CD4-positive, alpha-beta T cell (primary cell): ENCODE results near the gene SNCG. TPM values are rescaled to one million over a fixed set of nuclear protein-coding genes. Genes with fewer than 3 reads are reported as not detected.
A peak's percentile ranks its signal among the peaks of the same experiment; 100 is the strongest.

ENCODE experiments used
- ATAC-seq: fragments of 200-7000 bp; cut with Tn5 transposase; one replicate; pipeline ENCODE4 v1.10.0; 2022; ENCODE audit warnings: mild to moderate bottlenecking; ENCODE audit not compliant: poor library complexity
- CTCF ChIA-PET: fragments of 350-600 bp; sonication (Branson Sonifier 250); formaldehyde crosslinking; loops from one replicate; lab custom pipeline; 2021; ENCODE audit warnings: antibody characterized with exemption, inconsistent platforms; lab: Charles Lee
- POLR2A ChIA-PET: fragments of 350-600 bp; sonication (Branson Sonifier 250); formaldehyde crosslinking; loops from one replicate; lab custom pipeline; 2021; ENCODE audit warnings: antibody characterized with exemption, inconsistent platforms; lab: Charles Lee
- DNase-seq, 14 experiments: peaks; one replicate each; pipeline ENCODE4 v3.0.0-alpha.2; 2013 to 2020; ENCODE audit warnings: mixed read lengths in 2 of 14
- H3K27ac ChIP-seq, 2 donors: one replicate each; pipeline versions ENCODE4 v1.5.1 to v1.7.0; 2013; ENCODE audit warnings: low read length in 2 of 2, low read depth in 1 of 2, mild to moderate bottlenecking in 1 of 2
- H3K27me3 ChIP-seq, 2 experiments: 1 replicate in 1 of 2; 2 replicates in 1 of 2; pipeline versions ENCODE4 v1.6.1 to v1.7.0; 2013; ENCODE audit warnings: low read length in 2 of 2, control low read depth in 1 of 2, mild to moderate bottlenecking in 1 of 2, moderate library complexity in 1 of 2; ENCODE audit not compliant: insufficient read depth in 2 of 2, control insufficient read depth in 1 of 2
- H3K36me3 ChIP-seq: one replicate; pipeline ENCODE4 v1.6.1; 2013; ENCODE audit warnings: low read length, control low read depth; ENCODE audit not compliant: insufficient read depth
- H3K4me1 ChIP-seq: one replicate; pipeline ENCODE4 v1.6.1; 2013; ENCODE audit warnings: low read length, control low read depth; ENCODE audit not compliant: insufficient read depth
- H3K4me3 ChIP-seq: one replicate; pipeline ENCODE4 v1.5.1; 2013; ENCODE audit warnings: mild to moderate bottlenecking, low read length, moderate library complexity
- H3K9me3 ChIP-seq, 2 experiments: 1 replicate in 1 of 2; 2 replicates in 1 of 2; pipeline versions ENCODE4 v1.6.1 to v1.7.0; 2013; ENCODE audit warnings: low read length in 2 of 2, mild to moderate bottlenecking in 2 of 2, control low read depth in 1 of 2, moderate library complexity in 1 of 2; ENCODE audit not compliant: control insufficient read depth in 1 of 2, insufficient read depth in 1 of 2
- H3K27ac Mint-ChIP-seq: one replicate; pipeline ENCODE4 v1.8.0; 2020; ENCODE audit warnings: mixed read lengths
- H3K27me3 Mint-ChIP-seq: one replicate; pipeline ENCODE4 v1.8.0; 2021; ENCODE audit warnings: mixed read lengths
- H3K36me3 Mint-ChIP-seq: one replicate; pipeline ENCODE4 v1.8.0; 2021; ENCODE audit warnings: low read depth, mixed read lengths
- H3K4me1 Mint-ChIP-seq: one replicate; pipeline ENCODE4 v1.8.0; 2021; ENCODE audit warnings: low read depth, mixed read lengths
- H3K4me3 Mint-ChIP-seq: one replicate; pipeline ENCODE4 v1.8.0; 2020; ENCODE audit warnings: mild to moderate bottlenecking, mixed read lengths
- H3K9me3 Mint-ChIP-seq: one replicate; pipeline ENCODE4 v1.8.0; 2020; ENCODE audit warnings: mixed read lengths
- CTCF ChIP-seq: fragments of 200-600 bp; IDR thresholded peaks from one replicate; pipeline ENCODE4 v1.8.0; 2022; ENCODE audit warnings: antibody characterized with exemption, mild to moderate bottlenecking
- intact Hi-C, 2 experiments: fragments of 100-400 bp; cut with DNase I in 1 of 2; cut with micrococcal nuclease in 1 of 2; formaldehyde crosslinking; loops; one replicate each; pipeline versions ENCODE4 v1.15.1 to v1.9.0; 2023 to 2025; cut with DNase I, micrococcal nuclease
- total RNA-seq, 174 experiments: library from RNA in 2 of 174; stranded (reverse) in 2 of 174; gene quantifications; one replicate each; pipeline ENCODE4 v1.2.3 and lab custom pipeline; 2021 to 2026

Gene SNCG
- total RNA-seq, 2 experiments from 2014 or later = not detected

- H3K4me3 Mint-ChIP-seq = no peak overlapping the region
- Histone ChIP-seq H3K9me3 (no peaks in the 10 kb centered on the region), H3K27me3 (no peaks in the 10 kb centered on the region), H3K4me1 (peaks cover 7% of the 10 kb centered on the region), H3K27ac (no peak overlapping the region), H3K36me3 (no peaks in the 10 kb centered on the region), H3K4me3 (no peak overlapping the region)
- ChIA-PET POLR2A (no interaction called here), CTCF (no interaction called here)
- no peaks in the 10 kb centered on the region for H3K36me3 Mint-ChIP-seq
- TF ChIP-seq CTCF = no peak
- DNase-seq (no peak), ATAC-seq (no peak)
- intact Hi-C loops = no loop called here
- peaks cover 5% of the 10 kb centered on the region for H3K27me3 Mint-ChIP-seq
- H3K4me1 Mint-ChIP-seq = no peaks in the 10 kb centered on the region
- H3K9me3 Mint-ChIP-seq = no peaks in the 10 kb centered on the region
- no peak overlapping the region for H3K27ac Mint-ChIP-seq
These were observed 13.9 kb upstream of the SNCG start for GRCh38 chr10:86944471-86944870.

GRCh38 chr10:86944907-86945306 lies 13.5 kb upstream of the SNCG start:
- no peaks in the 10 kb centered on the region for H3K36me3 ChIP-seq
- H3K4me3 ChIP-seq = no peak overlapping the region
- Mint-ChIP-seq H3K36me3 (no peaks in the 10 kb centered on the region), H3K9me3 (no peaks in the 10 kb centered on the region), H3K4me1 (no peaks in the 10 kb centered on the region), H3K27ac (no peak overlapping the region), H3K4me3 (no peak overlapping the region), H3K27me3 (peaks cover 5% of the 10 kb centered on the region)
- intact Hi-C loops = no loop called here
- ChIA-PET CTCF (no interaction called here), POLR2A (interaction anchor here (1.0 kb wide), 1 partner anchor 22 kb away, joined by 3 read pairs; no protein-coding TSS in a partner anchor)
- DNase-seq = peak in 1 of 14 experiments; percentile 0
- no peaks in the 10 kb centered on the region for H3K27me3 ChIP-seq
- ATAC-seq = no peak
- H3K4me1 ChIP-seq = peaks cover 8% of the 10 kb centered on the region
- TF ChIP-seq CTCF = no peak
- H3K9me3 ChIP-seq = no peaks in the 10 kb centered on the region
- H3K27ac ChIP-seq = no peak overlapping the region

- H3K4me1 ChIP-seq = peaks cover 14% of the 10 kb centered on the region
- H3K36me3 Mint-ChIP-seq = peaks cover 3% of the 10 kb centered on the region
- no peaks in the 10 kb centered on the region for H3K27me3 ChIP-seq
- no peak overlapping the region for H3K4me3 ChIP-seq
- CTCF ChIA-PET = no interaction called here
- H3K9me3 Mint-ChIP-seq = no peaks in the 10 kb centered on the region
- H3K9me3 ChIP-seq = no peaks in the 10 kb centered on the region
- peak in 2 of 14 experiments; percentile 1 to 12 for DNase-seq
- H3K27ac ChIP-seq = no peak overlapping the region
- no peak overlapping the region for H3K27ac Mint-ChIP-seq
- H3K4me1 Mint-ChIP-seq = peaks cover 6% of the 10 kb centered on the region
- H3K27me3 Mint-ChIP-seq = peaks cover 5% of the 10 kb centered on the region
- no peak for TF ChIP-seq CTCF
- no peak overlapping the region for H3K4me3 Mint-ChIP-seq
- no peak for ATAC-seq
- no peaks in the 10 kb centered on the region for H3K36me3 ChIP-seq
- intact Hi-C loops = no loop called here
- POLR2A ChIA-PET = interaction anchor here (1.0 kb wide), 1 partner anchor 21 kb away, joined by 3 read pairs; no protein-coding TSS in a partner anchor
These were observed 12.8 kb upstream of the SNCG start for GRCh38 chr10:86945361-86946212.
